Measurements from ENCODE around the gene RNF157.

Gene RNF157

GRCh38 chr17:76130473-76130872 is 109.8 kb downstream of the RNF157 start:
- DNase-seq: no peak

DNA sequence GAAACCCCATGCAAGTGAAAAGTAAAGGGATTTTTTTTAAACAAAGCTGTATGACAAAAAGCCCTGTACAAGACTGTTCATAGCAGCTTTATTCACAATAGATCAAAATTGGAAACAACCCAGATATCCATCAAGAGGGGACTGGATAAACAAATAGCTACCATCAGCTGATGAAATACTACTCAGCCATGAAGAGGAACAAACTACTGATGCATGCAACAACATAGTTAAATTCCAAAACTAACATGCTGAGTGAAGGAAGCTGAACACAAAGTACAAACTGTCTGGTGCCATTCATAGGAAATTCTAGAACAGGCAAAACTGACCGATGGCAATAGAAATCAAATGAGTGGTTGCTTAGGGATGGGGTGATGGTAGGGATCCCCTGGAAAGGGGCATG is 114.4 kb downstream of the RNF157 start:
- DNase-seq: no peak

- DNase-seq: no peak
Observed at GRCh38 chr17:76125391-76125675, 115.0 kb downstream of the RNF157 start.

GRCh38 chr17:76124582-76125390 is 115.5 kb downstream of the RNF157 start:
- DNase-seq: no peak

DNA sequence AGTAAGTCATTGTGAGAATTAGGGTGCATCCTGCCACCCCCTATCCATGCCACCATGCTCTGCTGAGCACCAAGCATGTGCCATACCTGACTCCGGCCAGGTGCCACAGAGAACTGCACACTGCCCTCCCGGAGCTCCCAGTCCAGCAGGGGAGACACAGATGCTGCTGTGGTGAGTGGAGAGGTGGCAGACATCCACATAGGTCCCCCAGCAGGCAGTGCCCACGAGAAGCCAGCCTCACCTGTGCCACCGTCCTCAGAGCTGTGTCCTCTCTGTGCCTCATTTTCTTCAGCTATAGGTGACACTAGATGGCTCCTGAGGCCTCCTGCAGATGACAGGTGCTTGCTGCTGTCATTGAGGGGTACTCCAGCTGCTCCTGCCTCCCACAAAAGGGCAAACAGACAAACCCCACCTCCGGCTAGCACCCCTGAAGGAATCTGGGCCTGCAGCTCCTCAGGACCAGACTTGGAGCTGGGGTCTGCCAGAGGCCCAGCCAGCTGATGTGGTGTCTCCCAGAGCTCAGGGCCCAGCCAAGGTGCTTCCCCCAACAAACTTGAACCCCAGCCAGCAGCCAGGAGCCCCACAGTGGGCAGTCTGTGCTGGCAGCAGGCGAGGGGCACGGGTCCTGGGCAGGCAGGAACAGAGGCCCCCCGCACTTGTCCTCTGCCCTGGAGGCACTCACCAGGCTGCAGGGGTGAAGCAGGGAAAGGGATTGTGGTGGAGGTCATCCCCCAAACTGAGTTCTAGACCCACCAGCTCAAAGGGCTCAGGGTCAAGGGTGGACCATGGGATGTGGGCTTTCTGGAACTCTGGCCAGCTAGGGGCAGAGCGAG is 116.3 kb downstream of the RNF157 start:
- DNase-seq: no peak

- no peak for DNase-seq
Observed at GRCh38 chr17:76123191-76123499, 117.1 kb downstream of the RNF157 start.

- DNase-seq: no peak
Observed at GRCh38 chr17:76122431-76123190, 117.7 kb downstream of the RNF157 start.

GRCh38 chr17:76121932-76122430 is 118.3 kb downstream of the RNF157 start:
- peak in 5 of 51 donors; percentile 31 to 44 (median 40) for DNase-seq

GRCh38 chr17:76120658-76121008 is 119.7 kb downstream of the RNF157 start:
- DNase-seq: no peak

- no peak for DNase-seq
Observed at GRCh38 chr17:76119409-76120371, 120.6 kb downstream of the RNF157 start.

DNA sequence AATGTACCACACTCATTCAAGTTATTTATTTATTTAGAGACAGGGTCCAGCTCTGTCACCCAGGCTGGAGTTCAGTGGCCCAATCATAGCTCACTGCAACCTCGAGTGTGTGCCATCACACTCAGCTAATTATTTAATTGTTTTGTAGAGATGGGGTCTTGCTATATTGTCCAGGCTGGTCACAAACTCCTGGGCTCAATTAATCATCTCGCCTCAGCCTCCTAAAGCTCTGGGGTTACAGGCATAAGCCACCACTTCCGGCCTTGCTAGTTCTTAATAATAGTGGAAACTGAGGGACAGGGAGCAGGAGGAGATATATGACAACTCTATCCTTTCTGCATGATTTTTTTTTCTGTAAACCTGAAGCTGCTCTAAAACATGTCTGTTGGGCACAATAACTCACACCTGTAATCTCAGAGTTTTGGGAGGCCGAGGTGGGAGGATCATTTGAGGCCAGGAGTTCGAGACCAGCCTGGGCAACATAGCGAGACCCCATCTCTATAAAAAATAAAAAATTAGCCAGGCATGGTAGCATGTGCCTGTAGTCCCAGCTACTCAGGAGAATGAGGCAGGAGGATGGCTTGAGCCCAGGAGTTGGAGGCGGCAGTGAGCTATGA is 125.0 kb downstream of the RNF157 start:
- DNase-seq: no peak

DNA sequence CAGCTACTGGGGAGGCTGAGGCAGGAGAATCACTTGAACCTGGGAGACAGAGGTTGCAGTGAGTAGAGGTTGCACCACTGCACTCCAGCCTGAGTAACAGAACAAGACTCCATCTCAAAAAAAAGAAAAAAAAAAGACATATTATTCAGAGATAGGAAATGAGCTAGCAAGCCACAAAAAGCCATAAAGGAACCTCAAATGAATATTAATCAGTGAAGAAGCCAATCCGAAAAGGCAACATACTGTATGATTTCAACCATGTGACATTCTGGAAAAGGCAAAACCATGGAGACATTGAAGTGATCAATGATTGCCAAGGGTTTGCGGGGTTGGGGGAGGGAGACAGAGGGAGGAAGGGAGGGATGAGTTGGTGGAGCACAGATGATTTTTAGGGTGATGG is 128.3 kb downstream of the RNF157 start:
- no peak for DNase-seq

- DNase-seq: no peak
Observed at GRCh38 chr17:76107509-76107908, 132.8 kb downstream of the RNF157 start.

- no peak for DNase-seq
Observed at GRCh38 chr17:76106703-76107102, 133.6 kb downstream of the RNF157 start.

GRCh38 chr17:76104896-76105231 is 135.4 kb downstream of the RNF157 start:
- no peak for DNase-seq

DNA sequence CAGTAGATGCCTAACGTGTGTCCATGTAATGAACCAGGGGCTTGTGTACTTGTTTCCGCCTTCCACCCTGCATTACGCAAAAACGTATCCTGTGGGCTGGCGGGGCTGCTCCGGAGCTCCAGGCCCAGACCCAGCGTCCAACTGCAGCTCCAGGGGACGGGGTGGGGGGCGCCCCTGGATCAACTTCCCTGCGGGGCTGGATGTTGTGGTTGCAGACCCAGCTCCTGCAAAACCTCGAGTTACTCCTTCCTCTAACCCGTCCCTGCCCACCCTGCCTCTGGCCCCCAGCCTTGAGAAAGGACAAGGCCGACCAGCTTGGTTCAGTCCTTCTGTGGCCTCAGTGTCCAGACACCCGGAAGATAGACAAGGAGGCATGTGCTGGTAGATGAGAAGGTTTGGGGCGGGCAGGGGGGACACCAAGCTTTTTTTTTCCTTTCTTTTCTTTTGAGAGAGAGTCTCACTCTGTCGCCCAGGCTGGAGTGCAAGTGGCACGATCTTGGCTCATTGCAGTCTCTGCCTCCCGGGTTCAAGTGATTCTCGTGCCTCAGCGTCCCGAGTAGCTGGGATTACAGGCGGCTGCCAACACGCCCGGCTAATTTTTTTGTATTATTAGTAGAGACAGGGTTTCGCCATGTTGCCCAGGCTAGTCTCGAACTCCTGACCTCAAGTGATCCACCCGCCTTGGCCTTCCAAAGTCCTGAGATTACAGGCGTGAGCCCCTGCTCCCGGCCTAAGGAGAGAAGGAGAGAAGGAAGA is 136.0 kb downstream of the RNF157 start:
- peak in 2 of 51 donors; percentile 35 to 51 for DNase-seq

- DNase-seq: peak; percentile 39 to 95 (median 85)
Observed at GRCh38 chr17:76103274-76104139, 136.8 kb downstream of the RNF157 start, which contains the start of gene EXOC7. TSS of gene EXOC7 (minus strand) at chr17:76103787. CDS start at chr17:76103692, 95 bp downstream.

- no peak for DNase-seq
Observed at GRCh38 chr17:76102944-76103273, 137.4 kb downstream of the RNF157 start.

DNA sequence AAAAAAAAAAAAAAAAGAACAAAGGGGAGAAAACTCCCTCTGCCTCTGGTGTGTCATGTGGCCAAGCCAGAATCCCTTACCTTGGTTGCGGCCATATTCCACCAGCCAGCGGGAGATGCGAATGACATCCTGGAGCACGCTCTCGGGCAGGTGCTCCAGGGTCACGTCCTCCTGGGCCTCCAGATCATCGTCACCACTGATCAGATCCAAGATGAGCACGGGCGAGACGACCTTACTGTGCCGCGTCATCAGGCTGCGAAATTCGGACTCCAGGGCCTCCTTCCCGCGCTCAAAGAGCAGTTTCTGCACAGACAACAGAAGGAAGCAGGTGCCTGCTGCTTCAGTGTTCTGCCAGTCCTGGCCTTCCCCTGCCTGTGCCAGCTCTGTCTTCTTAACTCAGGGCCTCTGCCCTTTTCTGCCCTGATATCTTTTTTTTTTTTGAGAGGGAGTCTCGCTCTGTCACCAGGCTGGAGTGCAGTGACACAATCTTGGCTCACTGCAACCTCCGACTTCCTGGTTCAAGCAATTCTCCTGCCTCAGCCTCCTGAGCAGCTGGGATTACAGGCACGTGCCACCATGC is 142.5 kb downstream of the RNF157 start:
- no peak for DNase-seq
